Cardiac fibroblast (primary cell): Measurements from ENCODE around the gene KCNG1.
A peak's percentile ranks its signal among the peaks of the same experiment; 100 is the strongest.

Experiments used
- DNase-seq, 2 donors: peaks; one replicate each; pipeline versions ENCODE4 v3.0.0 to v3.0.0-alpha.2; 2010; ENCODE audit warnings: low read depth in 2 of 2
- H3K4me3 ChIP-seq, 2 donors: replicated peaks in 1 of 2; 1 replicate in 1 of 2; 2 replicates in 1 of 2; pipeline ENCODE4 v1.5.1; 2011; ENCODE audit warnings: low read depth in 2 of 2, low read length in 2 of 2, mild to moderate bottlenecking in 2 of 2, moderate library complexity in 1 of 2
- CTCF ChIP-seq: IDR thresholded peaks from one replicate; pipeline ENCODE4 v1.5.1; 2011; ENCODE audit warnings: low read depth, mild to moderate bottlenecking, low read length, inconsistent platforms

Gene KCNG1

GRCh38 chr20:51036827-51037531 is 14.1 kb upstream of the KCNG1 start:
- DNase-seq: peak in 1 of 2 donors; percentile 57
- H3K4me3 ChIP-seq: no peak overlapping the region
- TF ChIP-seq CTCF: no peak

DNA sequence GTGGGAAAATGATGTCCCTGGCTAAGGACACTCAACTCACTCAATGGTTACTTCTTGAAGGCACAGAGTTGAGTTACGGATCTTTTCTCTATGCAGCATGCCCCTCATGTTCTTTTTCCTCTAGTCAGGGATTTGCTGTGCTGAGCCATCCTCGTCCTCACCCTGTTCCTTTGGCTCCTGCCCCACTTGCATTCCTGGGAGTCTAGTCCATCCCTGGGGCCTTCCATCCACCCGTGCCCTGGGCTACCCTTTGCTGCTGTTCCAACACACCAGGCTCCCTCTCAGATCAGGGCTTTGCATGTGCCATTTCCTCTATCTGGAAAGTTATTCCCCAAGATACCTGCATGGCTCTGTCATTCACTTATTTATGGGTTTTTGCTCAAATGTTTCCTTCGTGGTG is 13.3 kb upstream of the KCNG1 start:
- H3K4me3 ChIP-seq: no peak overlapping the region
- no peak for TF ChIP-seq CTCF
- peak in 1 of 2 donors; percentile 36 for DNase-seq

GRCh38 chr20:51034988-51035656 is 12.2 kb upstream of the KCNG1 start:
- no peak overlapping the region for H3K4me3 ChIP-seq
- DNase-seq: no peak
- no peak for TF ChIP-seq CTCF

- no peak overlapping the region for H3K4me3 ChIP-seq
- DNase-seq: peak in 1 of 2 donors; percentile 18
- no peak for TF ChIP-seq CTCF
These were observed 11.6 kb upstream of the KCNG1 start for GRCh38 chr20:51034476-51034875.

GRCh38 chr20:51029963-51030920 is 7.3 kb upstream of the KCNG1 start:
- no peak overlapping the region for H3K4me3 ChIP-seq
- peak; percentile 21 to 55 for DNase-seq
- no peak for TF ChIP-seq CTCF

DNA sequence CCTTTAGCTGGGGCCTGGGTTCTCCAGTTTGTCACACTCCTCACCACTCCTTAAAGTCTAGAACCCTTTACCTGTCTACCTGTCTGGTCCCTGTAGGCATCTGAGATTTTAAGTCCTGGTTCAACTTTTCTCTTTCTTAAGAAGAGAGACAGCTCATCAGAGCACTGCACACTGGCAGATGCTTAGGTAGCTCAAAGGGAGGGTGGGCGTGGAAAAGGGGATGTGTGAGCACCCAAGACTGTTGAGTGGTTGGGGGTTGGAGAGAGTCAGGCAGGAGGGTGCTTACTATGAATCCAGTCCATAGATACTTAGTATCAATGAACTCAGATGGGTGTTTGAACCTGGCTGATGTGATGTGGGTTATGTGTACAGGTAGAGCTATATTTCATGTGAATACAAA is 6.6 kb upstream of the KCNG1 start:
- DNase-seq: no peak
- no peak for TF ChIP-seq CTCF
- H3K4me3 ChIP-seq: no peak overlapping the region
